GM12878 (cell line): ENCODE measurements around the gene PPP1R14B. TPM values are rescaled to one million over a fixed set of nuclear protein-coding genes. Genes with fewer than 3 reads are reported as not detected.

ENCODE experiments used
- ATAC-seq: fragments of 200-7000 bp; cut with Tn5 transposase; 3 replicates; pipeline ENCODE4 v1.9.1; 2020; ENCODE audit warnings: mild to moderate bottlenecking, moderate library complexity
- BruUV-seq: library from RNA; stranded (reverse); fragments of 400-500 nt; replicated peaks from 2 replicates; lab custom pipeline; 2021; lab: Mats Ljungman, UMichigan
- CTCF ChIA-PET: fragments of 300-600 bp; sonication (Branson Sonifier 250); formaldehyde crosslinking; extraction: SDS; loops from one replicate; lab custom pipeline; 2021; ENCODE audit warnings: inconsistent platforms; lab: Yijun Ruan, JAX
- POLR2A ChIA-PET: fragments of 350-600 bp; formaldehyde crosslinking; extraction: SDS; loops from one replicate; lab custom pipeline; 2021; ENCODE audit warnings: inconsistent platforms; lab: Charles Lee
- RAD21 ChIA-PET: fragments of 300-600 bp; sonication (Branson Sonifier 250); formaldehyde crosslinking; loops from one replicate; lab custom pipeline; 2023; ENCODE audit warnings: antibody characterized with exemption; ENCODE audit not compliant: unreplicated experiment; lab: Charles Lee
- SMC1A ChIA-PET: fragments of 300-600 bp; sonication (Branson Sonifier 250); formaldehyde crosslinking; loops from one replicate; lab custom pipeline; 2023; ENCODE audit not compliant: unreplicated experiment, uncharacterized antibody; lab: Charles Lee
- DNase-seq: peaks from one replicate; pipeline ENCODE4 v3.0.0-alpha.2; 2011; ENCODE audit warnings: low read depth, low spot score
- FAIRE-seq: peaks from 3 replicates; lab custom pipeline; 2011; peaks lifted over from hg19 to GRCh38; lab: Jason Lieb, UNC
- H2AFZ ChIP-seq: 2 replicates; pipeline ENCODE4 v1.6.0; 2011; ENCODE audit warnings: low read depth, low read length, control low read depth; ENCODE audit not compliant: control insufficient read depth
- H3K27ac ChIP-seq: 2 replicates; pipeline ENCODE4 v1.5.1; 2011; ENCODE audit warnings: control low read depth; ENCODE audit not compliant: control insufficient read depth, insufficient read depth
- H3K27me3 ChIP-seq, 2 experiments: replicated peaks in 1 of 2; 2 replicates each; pipeline versions ENCODE4 v1.6.0 to v1.6.1; 2011; ENCODE audit warnings: low read length in 1 of 2; ENCODE audit not compliant: control insufficient read depth in 2 of 2, insufficient read depth in 2 of 2
- H3K36me3 ChIP-seq, 2 experiments: 2 replicates each; pipeline ENCODE4 v1.5.1; 2011; ENCODE audit warnings: low read length in 1 of 2; ENCODE audit not compliant: control insufficient read depth in 2 of 2, insufficient read depth in 2 of 2
- H3K4me1 ChIP-seq: 2 replicates; pipeline ENCODE4 v1.6.1; 2011; ENCODE audit warnings: mild to moderate bottlenecking, low read length, moderate library complexity, mixed read lengths; ENCODE audit not compliant: control insufficient read depth, insufficient read depth
- H3K4me2 ChIP-seq: 2 replicates; pipeline ENCODE4 v1.6.0; 2011; ENCODE audit warnings: control low read depth; ENCODE audit not compliant: control insufficient read depth, insufficient read depth
- H3K4me3 ChIP-seq: fragments of 200-600 bp; sonication (generic); 2 replicates; pipeline ENCODE4 v1.5.1; 2016
- H3K79me2 ChIP-seq: 2 replicates; pipeline ENCODE4 v1.6.0; 2011; ENCODE audit warnings: low read length; ENCODE audit not compliant: control insufficient read depth, insufficient read depth
- H3K9ac ChIP-seq: 2 replicates; pipeline ENCODE4 v1.8.0; 2011; ENCODE audit warnings: low read length, control low read depth, mixed read lengths; ENCODE audit not compliant: control insufficient read depth, insufficient read depth
- H3K9me3 ChIP-seq: replicated peaks from 3 replicates; pipeline ENCODE4 v1.5.1; 2011; ENCODE audit warnings: mild to moderate bottlenecking, low read length; ENCODE audit not compliant: control insufficient read depth, insufficient read depth
- H4K20me1 ChIP-seq: 2 replicates; pipeline ENCODE4 v1.6.0; 2011; ENCODE audit not compliant: control insufficient read depth, insufficient read depth
- ATF7 ChIP-seq: fragments of 450-650 bp; IDR thresholded peaks from 2 replicates; pipeline ENCODE4 v1.6.1; 2016; ENCODE audit warnings: low read depth, mild to moderate bottlenecking
- DPF2 ChIP-seq: fragments of 450-650 bp; IDR thresholded peaks from 2 replicates; pipeline ENCODE4 v1.6.1; 2017; ENCODE audit warnings: mild to moderate bottlenecking
- HCFC1 ChIP-seq: fragments of 150-350 bp; IDR thresholded peaks from 2 replicates; pipeline ENCODE4 v1.6.1; 2014; ENCODE audit warnings: low read length
- IKZF1 ChIP-seq: fragments of 450-650 bp; conservative IDR thresholded peaks from 2 replicates; pipeline ENCODE4 v1.6.1; 2017; ENCODE audit warnings: antibody characterized with exemption, mild to moderate bottlenecking
- NFXL1 ChIP-seq: fragments of 450-650 bp; IDR thresholded peaks from 2 replicates; pipeline ENCODE4 v1.6.1; 2017; ENCODE audit warnings: antibody characterized with exemption, mild to moderate bottlenecking, borderline replicate concordance
- POLR2A ChIP-seq: IDR thresholded peaks from 2 replicates; pipeline ENCODE4 v1.6.1; 2011; ENCODE audit warnings: low read depth, mild to moderate bottlenecking, low read length
- POLR2AphosphoS5 ChIP-seq: IDR thresholded peaks from 2 replicates; pipeline ENCODE4 v1.6.1; 2011; ENCODE audit warnings: mild to moderate bottlenecking, low read length, inconsistent platforms
- SIX5 ChIP-seq: IDR thresholded peaks from 2 replicates; pipeline ENCODE4 v1.6.1; 2011; ENCODE audit warnings: mild to moderate bottlenecking, low read depth, low read length, moderate library complexity; ENCODE audit not compliant: severe bottlenecking
- SRF ChIP-seq, 2 experiments: IDR thresholded peaks; 2 replicates each; pipeline ENCODE4 v1.6.1; 2011; ENCODE audit warnings: low read depth in 2 of 2, low read length in 2 of 2, mild to moderate bottlenecking in 1 of 2, moderate library complexity in 1 of 2
- ZBTB33 ChIP-seq: fragments of 450-650 bp; IDR thresholded peaks from 2 replicates; pipeline ENCODE4 v1.6.1; 2017; ENCODE audit warnings: mild to moderate bottlenecking
- WGBS: methylation state at CpG from one replicate; pipeline ENCODE4 v1.1.6; 2016; ENCODE audit warnings: low lambda C conversion rate; ENCODE audit not compliant: insufficient replicate concordance, insufficient coverage; ENCODE audit errors: missing lambda C conversion rate; 5-methylcytosine and 5-hydroxymethylcytosine counted together
- in situ Hi-C: fragments of 300-500 bp; cut with MboI; formaldehyde crosslinking; loops from 9 replicates; pipeline ENCODE4 v1.14.3; 2018; ENCODE audit warnings: mixed read lengths
- intact Hi-C: fragments of 100-400 bp; cut with micrococcal nuclease; formaldehyde crosslinking; loops from one replicate; pipeline ENCODE4 v1.14.2; 2022; ENCODE audit not compliant: unreplicated experiment
- polyA plus RNA-seq, 11 experiments: library from polyadenylated mRNA; depleted of rRNA in 4 of 11; unstranded in 6 of 11; stranded (reverse) in 5 of 11; fragments of >200 nt; fragmentation: Nextera tagmentation in 4 of 11; fragmentation: Illumina TruSeq in 1 of 11; extraction: Ambion mirVana in 4 of 11; extraction: Trizol in 1 of 11; gene quantifications; 1 replicate in 1 of 11; 2 replicates in 10 of 11; pipeline versions ENCODE4 v1.2.1 to v1.2.3, GENCODE V29; 2011 to 2016; ENCODE audit warnings: inconsistent platforms in 2 of 11, missing spikeins in 2 of 11, low read depth in 1 of 11
- total RNA-seq, 4 experiments: library from RNA; depleted of rRNA in 3 of 4; stranded (reverse); fragments of >200 nt in 3 of 4; fragmentation: Illumina TruSeq in 1 of 4; extraction: Trizol in 1 of 4; gene quantifications; 2 replicates each; pipeline versions ENCODE4 v1.2.1 to v1.2.3, GENCODE V29; 2013 to 2021

Gene PPP1R14B
- total and polyA plus RNA-seq, 10 of the 15 experiments (the other 5 are each of a cell fraction or from before 2014, with no cell fraction given) = 8.4 to 283 (median 124) TPM

- BruUV-seq = no TSS peak
- no peak for FAIRE-seq
These were observed 2.6 kb downstream of the PPP1R14B start for GRCh38 chr11:64244107-64244506.

GRCh38 chr11:64243236-64243854 is 3.4 kb downstream of the PPP1R14B start:
- ChIA-PET RAD21 (interaction anchor here (0.9 to 8.6 kb wide), 5 partner anchors 9 to 59 kb away, joined by 3 to 104 read pairs (median 4); partner anchors contain the start of genes FERMT3, NUDT22 and TRPT1), CTCF (interaction anchor here (1.2 to 6.2 kb wide), 8 partner anchors 8 to 112 kb away, joined by 3 to 66 read pairs (median 12); partner anchors contain the start of genes BAD, CATSPERZ, FERMT3 and NUDT22), SMC1A (interaction anchor here (0.8 to 5.0 kb wide), 2 partner anchors 15 to 37 kb away, joined by 3 to 40 read pairs; partner anchors contain the start of gene FERMT3), POLR2A (interaction anchor here (1.2 to 7.4 kb wide), 8 partner anchors 16 to 61 kb away, joined by 3 to 82 read pairs (median 5); partner anchors contain the start of genes BAD, DNAJC4, FERMT3 and NUDT22)
- DNase-seq (no peak), ATAC-seq (no peak), FAIRE-seq (no peak)
- WGBS = 77% methylated on average over 8 of the region's 8 CpGs
- TF ChIP-seq NFXL1 (no peak), POLR2AphosphoS5 (peak; percentile 52; the same call in 1 of the 2 replicates), ATF7 (no peak), SIX5 (no peak), POLR2A (peak; percentile 59), HCFC1 (no peak), SRF (IDR thresholded peaks at IDR 0.05; ENCODE audit: low read depth in 2 of 2, low read length in 2 of 2) (no peak), ZBTB33 (no peak), IKZF1 (no peak)
- peak overlapping the region; percentile 46; the same call in 1 of the 2 replicates for H3K4me2 ChIP-seq
- no peak overlapping the region for H3K4me3 ChIP-seq
- H3K27me3 ChIP-seq = no peaks in the 10 kb centered on the region
- H3K36me3 ChIP-seq = peaks cover 0 to 10% of the 10 kb centered on the region in 2 experiments; a peak in 2 of 4 replicates
- peaks cover 38% of the 10 kb centered on the region for H3K79me2 ChIP-seq
- no peak overlapping the region for H2AFZ ChIP-seq
- H3K9ac ChIP-seq = no peak overlapping the region
- peaks cover 32% of the 10 kb centered on the region for H3K4me1 ChIP-seq
- no TSS peak for BruUV-seq
- in situ Hi-C loops (loop anchor here (25.0 kb wide), 1 partner anchor 1619 kb away; the partner anchor contains the start of genes CFL1, EFEMP2 and MUS81), intact Hi-C loops (no loop called here)
- H3K27ac ChIP-seq = no peak overlapping the region
- no peaks in the 10 kb centered on the region for H3K9me3 ChIP-seq
- no peaks in the 10 kb centered on the region for H4K20me1 ChIP-seq

More at GRCh38 chr11:64244107-64244506, 2.6 kb downstream of the PPP1R14B start:
- WGBS = 63% methylated on average over 5 of the region's 5 CpGs
- ChIA-PET CTCF (interaction anchor here (1.0 to 6.2 kb wide), 7 partner anchors 7 to 111 kb away, joined by 3 to 66 read pairs (median 13); partner anchors contain the start of genes CATSPERZ, FERMT3, NUDT22 and PLCB3), SMC1A (interaction anchor here (0.8 to 5.0 kb wide), 2 partner anchors 16 to 38 kb away, joined by 3 to 40 read pairs; partner anchors contain the start of gene FERMT3), POLR2A (interaction anchor here (1.2 to 7.4 kb wide), 9 partner anchors 16 to 61 kb away, joined by 3 to 82 read pairs (median 5); partner anchors contain the start of genes BAD, DNAJC4, ESRRA and FERMT3), RAD21 (interaction anchor here (1.0 to 8.6 kb wide), 4 partner anchors 8 to 38 kb away, joined by 3 to 104 read pairs (median 10); partner anchors contain the start of genes FERMT3, NUDT22 and TRPT1)
- TF ChIP-seq ATF7 (no peak), POLR2A (0 out of 2 replicates have a peak, but pooled peaks have one; percentile 35), DPF2 (no peak)
- 0 out of 2 replicates have a peak overlapping the region, but pooled peaks have one; percentile 10 for H3K4me2 ChIP-seq
- H3K4me3 ChIP-seq = no peak overlapping the region
- peaks cover 0 to 10% of the 10 kb centered on the region in 2 experiments; a peak in 2 of 4 replicates for H3K36me3 ChIP-seq
- H3K9me3 ChIP-seq = no peaks in the 10 kb centered on the region
- no peaks in the 10 kb centered on the region for H3K27me3 ChIP-seq
- in situ Hi-C loops = loop anchor here (25.0 kb wide), 1 partner anchor 1618 kb away; the partner anchor contains the start of genes CFL1, EFEMP2 and MUS81
- no peaks in the 10 kb centered on the region for H4K20me1 ChIP-seq
- ATAC-seq (no peak), DNase-seq (no peak)
- peaks cover 25% of the 10 kb centered on the region for H3K4me1 ChIP-seq
- no peak overlapping the region for H3K9ac ChIP-seq
- peaks cover 38% of the 10 kb centered on the region for H3K79me2 ChIP-seq
- H2AFZ ChIP-seq = no peak overlapping the region
- H3K27ac ChIP-seq = no peak overlapping the region
- intact Hi-C loops = no loop called here
